ENCODE results near the gene SQSTM1.

GRCh38 chr5:179874536-179875292, 54.0 kb downstream of the SQSTM1 start:
- TF ChIP-seq CTCF (IDR thresholded peaks at IDR 0.05; ENCODE audit: low read depth, low read length, missing input control), result no peak
- TF ChIP-seq SP1 (IDR thresholded peaks at IDR 0.05), result no peak
- no peak for TF ChIP-seq JUND (IDR thresholded peaks at IDR 0.05)
- TF ChIP-seq MAX (IDR thresholded peaks at IDR 0.05), result no peak
- no peak for TF ChIP-seq RXRA (IDR thresholded peaks at IDR 0.05)
- no peak for TF ChIP-seq YY1 (IDR thresholded peaks at IDR 0.05)
- no peak for TF ChIP-seq EGR1 (IDR thresholded peaks at IDR 0.05; ENCODE audit: low read depth in 2 of 2)
- no peak for TF ChIP-seq GABPA (IDR thresholded peaks at IDR 0.05 in 1 of 2, conservative IDR thresholded peaks at IDR 0.05 in 1 of 2)
- no peak for TF ChIP-seq ZBTB33 (IDR thresholded peaks at IDR 0.05)
- no peak for TF ChIP-seq REST (IDR thresholded peaks at IDR 0.05)
- no peak for TF ChIP-seq FOXA1 (IDR thresholded peaks at IDR 0.05)

Data from liver (tissue), 3 donors.